Measurements from ENCODE around the gene NCOA5.
A peak's percentile ranks its signal among the peaks of the same experiment; 100 is the strongest.

The NCOA5 gene

DNA sequence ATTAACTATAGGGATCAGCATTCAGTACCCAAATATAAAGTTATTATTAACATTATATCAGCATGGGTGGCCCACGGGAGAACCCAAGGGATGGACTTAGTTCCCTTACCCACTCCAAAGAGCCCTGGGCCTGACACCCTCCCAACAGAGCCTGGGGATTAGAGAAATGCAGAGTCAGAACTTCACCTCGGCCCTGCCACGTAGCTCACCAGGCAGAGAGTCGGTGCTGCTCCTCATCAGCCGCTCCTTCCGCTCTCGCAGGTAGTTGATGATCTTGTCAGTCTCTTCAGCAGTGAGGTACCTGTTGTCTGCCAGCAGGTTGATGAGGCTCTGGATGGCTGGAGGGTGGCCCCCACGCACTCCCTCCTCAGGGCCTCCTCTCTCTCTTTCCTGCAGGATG is 26.6 kb downstream of the NCOA5 start:
- DNase-seq (ENCODE audit: low spot score) (no peak), FAIRE-seq (no peak)

DNA sequence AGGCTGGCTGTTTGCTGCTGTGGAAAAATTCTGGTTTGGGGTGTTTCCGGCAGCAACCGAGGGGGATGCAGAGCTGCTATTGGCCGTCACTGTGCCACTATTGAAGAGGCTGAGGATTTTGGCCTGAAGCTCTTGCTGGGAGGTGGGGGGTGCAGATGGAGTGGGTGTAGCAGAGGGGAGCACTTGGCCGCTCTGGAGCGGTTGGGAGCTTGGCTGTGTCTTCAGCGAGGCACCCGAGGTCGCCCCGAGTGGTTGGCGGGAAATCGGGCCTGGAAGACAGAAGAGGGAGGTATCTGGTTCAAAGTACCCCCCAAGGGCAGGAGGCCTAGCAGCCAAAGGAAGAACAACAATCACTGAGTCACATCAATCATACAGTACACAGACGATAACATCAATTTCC is 27.1 kb downstream of the NCOA5 start:
- FAIRE-seq, result no peak
- DNase-seq (ENCODE audit: low spot score), result no peak

DNA sequence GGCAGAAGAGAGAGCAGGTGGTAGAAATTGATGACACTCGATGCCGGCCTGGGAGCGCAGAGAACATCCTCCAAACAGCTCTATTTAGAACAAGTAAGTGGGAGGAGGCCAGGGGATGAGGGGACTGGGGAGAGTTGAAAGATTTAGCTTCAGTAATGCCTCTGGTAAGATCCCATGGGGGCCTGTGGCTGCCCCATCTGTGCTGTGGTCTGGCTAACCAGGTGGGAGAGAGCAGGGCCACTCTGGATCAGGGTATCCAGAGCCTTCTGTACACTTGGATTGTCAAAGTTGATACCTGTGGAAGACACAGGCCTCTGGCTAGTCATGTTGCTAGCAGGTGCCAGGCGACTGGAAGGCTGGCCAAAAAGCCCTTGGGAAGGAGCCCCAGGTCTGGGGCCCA is 27.6 kb downstream of the NCOA5 start:
- DNase-seq (ENCODE audit: low spot score) (no peak), FAIRE-seq (no peak)

DNA sequence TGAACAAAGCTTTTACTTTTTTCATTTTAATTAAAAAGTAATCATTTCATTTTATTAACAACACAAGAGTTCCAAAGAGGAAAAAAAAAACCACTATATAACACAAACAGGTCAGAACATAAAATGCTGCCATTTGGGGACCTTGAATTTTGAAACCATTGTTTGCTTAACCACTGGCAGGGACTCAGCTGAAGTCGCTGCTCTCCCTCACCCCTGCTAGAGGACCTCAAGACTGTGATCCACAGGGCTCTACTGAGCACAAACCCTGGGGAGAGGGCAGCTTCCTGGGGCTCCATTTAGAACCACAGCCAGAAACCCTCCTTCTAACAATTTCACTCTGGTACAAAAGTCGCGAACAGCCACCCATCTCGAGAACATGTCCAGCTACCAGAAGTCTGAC is 28.8 kb downstream of the NCOA5 start:
- FAIRE-seq, result no peak

DNA sequence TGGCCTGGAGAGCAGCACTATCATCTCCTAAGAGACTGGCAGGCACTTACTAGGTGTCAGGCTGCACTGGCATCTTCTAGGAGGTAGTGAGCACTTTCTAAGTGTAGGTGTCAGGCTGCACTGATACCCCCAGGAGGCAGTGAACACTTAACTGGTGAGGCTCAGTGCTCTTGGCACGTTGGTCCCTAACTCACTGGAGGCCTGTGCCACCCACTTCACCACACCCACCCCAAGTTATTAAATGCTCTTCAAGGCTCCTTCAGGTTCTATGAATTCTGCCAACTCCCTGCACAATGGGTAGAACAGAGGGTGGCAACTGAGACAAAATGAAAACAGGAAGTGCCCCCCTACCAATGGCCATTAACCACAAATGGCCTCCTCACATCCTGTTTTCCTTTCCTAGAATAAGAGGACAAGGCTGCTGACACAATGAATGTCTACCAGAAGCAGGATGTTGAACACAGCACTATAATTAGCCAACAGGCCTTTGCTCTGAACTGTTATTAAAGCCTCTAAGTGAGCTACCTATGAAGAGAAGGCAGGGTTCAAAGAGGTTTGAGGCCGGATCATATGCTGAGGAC is 29.4 kb downstream of the NCOA5 start:
- DNase-seq (ENCODE audit: low spot score), result no peak
- no peak for FAIRE-seq

More for the DNA sequence above, 28.8 kb downstream of the NCOA5 start:
- no peak for DNase-seq (ENCODE audit: low spot score)

DNA sequence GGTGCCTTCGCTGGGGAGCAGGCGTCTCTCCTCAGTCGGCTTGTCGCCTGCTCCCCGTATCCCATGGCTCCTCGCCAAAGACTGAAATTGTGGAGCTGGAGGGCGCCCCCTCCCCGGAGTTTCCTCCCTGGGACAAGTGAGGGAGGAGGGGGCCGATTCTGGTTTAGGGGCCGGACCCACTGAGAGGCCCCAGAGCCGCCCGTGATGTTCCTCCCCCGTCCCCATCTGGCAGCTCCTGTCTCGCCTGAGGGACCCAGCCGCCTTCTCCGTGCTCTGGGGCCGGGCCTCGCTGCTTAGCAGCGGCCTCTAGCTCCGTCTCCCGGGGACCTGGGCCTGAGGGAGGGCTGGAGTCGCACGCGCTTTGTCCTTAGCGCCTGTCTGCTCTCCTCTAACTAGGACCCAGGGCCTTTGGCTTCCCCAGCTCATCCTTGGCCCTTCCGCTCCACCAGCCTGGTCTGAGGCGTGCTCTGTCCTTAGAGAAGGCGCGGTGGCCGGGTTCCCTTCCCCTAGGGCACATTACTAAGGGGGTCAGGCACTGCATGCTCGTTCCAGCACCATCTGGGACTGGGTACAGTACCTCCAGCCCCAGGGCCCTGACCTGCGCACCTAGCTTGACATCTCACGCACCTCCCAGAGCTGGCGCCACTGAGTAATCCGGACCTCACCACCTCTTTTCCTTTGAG is 31.0 kb downstream of the NCOA5 start:
- FAIRE-seq (no peak), DNase-seq (ENCODE audit: low spot score) (no peak)

DNA sequence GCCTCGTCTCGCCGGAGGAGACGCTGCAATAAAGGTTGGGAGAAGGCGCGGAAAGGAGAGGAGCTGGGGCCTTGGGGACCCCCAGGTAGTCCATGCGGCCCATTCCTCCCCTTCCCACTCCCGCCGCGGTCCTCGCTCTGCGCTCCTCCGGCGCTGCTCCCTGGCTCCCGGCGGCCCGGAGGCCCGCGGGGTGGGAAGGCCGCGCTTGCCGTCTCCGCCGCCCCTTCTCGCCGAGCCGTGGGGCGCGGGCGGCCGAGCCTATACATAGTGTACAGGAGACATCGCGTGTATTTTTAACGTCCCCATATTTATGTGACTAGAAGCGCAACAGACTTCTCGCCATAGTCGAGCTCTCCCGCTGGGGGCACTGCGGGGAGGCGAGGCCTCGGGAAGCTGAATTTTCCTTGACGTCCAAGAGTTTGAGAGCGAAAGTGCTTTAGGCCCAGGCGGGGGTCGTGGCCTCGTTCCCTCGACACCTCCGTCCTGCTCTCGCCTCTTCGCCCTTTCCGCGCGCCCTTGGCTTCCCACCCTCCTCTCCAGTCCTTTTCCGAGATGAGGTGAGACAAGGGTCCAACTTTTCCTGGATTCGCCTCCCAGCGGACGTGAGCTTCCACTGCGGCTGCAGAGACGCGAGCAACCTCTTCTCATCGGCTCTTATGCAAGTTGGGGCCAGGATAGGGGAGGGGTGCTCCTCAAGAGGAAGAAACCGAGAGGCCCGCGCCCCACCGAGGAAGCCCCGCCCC is 31.7 kb downstream of the NCOA5 start:
- FAIRE-seq (no peak), DNase-seq (ENCODE audit: low spot score) (no peak)

DNA sequence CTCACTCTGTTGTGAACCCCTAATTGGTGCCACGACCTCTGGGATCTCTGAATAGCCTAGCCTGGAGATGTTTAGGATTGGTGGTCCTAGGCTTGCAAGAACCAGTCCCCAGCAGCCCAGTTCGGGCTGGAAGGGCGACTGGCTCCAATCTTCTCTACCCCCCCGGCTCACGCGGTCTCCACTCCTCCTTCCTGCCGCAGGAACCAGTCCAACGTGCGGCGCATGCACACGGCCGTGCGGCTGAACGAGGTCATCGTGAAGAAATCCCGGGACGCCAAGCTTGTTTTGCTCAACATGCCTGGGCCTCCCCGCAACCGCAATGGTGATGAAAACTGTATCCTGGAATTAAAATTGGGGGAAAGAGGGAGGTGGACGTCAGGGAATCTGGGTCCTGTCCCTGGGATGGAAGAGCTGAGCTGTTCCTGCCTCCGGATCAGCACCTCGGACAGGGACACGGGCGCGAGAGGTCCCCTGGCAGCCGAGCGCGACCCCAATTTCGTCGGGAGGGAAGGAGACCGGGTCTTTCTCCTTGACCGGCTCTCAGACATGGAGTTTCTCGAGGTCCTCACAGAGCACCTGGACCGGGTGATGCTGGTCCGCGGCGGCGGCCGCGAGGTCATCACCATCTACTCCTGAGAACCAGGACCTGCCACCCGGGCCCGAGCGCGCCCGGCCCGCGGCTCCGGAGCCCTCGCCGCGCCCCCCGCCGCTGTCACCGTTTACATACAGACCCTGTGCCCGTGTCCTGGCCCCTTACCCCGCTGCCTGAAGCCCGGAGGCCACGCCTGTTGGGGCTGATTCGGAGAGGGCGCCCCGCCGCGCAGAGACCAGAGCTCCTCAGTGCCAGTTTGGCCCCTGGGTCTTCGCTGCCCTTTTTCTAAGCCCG is 32.5 kb downstream of the NCOA5 start:
- DNase-seq (ENCODE audit: low spot score) (no peak), FAIRE-seq (no peak)

DNA sequence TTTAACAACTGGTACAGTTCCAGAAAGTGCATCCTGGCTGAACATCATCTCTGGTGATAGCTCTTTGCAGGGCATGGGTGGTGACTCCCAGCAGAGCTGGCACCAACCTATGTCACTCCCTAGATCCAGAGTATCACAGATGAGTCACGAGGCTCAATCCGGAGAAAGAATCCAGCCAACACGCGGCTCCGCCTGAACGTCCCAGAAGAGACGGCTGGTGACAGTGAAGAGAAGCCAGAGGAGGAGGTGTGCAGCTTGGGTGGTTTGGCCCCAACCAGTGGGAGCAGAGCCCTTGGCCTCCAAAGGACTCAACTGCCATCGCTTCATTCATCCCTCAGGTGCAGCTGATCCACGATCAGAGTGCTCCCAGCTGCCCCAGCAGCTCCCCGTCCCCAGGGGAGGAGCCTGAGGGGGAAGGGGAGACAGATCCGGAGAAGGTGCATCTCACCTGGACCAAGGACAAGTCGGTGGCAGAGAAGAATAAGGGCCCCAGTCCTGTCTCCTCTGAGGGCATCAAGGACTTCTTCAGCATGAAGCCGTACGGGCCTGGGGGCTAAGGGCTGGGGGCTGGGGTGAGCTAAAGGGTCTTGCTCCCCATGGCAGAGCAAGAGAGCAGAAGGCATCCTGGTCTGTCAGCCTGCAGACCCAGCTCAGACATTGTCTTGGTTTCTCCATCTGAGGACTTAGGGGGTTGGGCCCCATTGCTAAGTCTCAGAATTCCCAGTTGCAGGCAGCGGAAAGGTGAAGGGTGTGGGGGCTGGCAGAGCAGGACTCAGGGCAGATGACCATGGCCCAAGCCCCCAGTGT is 33.5 kb downstream of the NCOA5 start:
- DNase-seq (ENCODE audit: low spot score), result no peak
- FAIRE-seq, result no peak

DNA sequence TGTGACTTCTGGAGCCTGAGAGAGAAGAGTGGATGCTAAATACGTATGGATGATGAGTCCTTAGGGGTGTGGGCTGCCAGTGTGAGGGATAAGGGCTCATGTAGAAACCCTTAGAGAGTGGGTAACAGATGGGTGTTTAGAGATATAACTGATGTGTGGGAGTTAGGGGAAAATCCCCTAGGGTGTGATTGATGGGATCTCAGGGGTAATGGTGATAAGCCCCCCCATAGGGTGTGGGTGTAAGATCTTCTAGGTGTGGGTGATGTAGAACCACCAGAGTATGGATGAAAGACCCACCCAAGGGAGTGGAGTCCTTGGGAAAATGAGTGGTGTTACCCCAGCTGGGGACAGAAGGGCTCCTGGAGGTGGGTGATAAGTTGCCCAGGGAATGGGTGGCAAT is 34.5 kb downstream of the NCOA5 start:
- FAIRE-seq (no peak), DNase-seq (ENCODE audit: low spot score) (no peak)

DNA sequence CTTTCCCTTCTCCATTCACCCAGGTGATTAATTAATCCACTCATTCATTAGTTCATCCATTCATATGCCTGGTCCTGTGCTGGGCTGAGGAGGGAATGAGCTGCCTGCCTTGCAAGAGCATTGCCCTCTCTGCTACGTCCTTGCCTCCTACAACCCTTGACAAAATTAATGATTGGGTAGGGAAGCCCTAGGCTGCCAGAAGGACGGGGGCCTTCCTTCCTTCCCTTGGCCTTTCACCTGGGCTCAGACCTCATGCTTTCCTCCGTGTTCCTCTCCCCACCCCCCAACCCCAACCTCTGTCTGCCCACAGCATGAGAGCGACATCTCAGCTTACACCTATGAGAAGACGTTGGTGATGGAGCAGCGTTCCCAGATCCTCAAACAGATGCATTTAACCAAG is 35.2 kb downstream of the NCOA5 start:
- FAIRE-seq, result no peak
- no peak for DNase-seq (ENCODE audit: low spot score)

DNA sequence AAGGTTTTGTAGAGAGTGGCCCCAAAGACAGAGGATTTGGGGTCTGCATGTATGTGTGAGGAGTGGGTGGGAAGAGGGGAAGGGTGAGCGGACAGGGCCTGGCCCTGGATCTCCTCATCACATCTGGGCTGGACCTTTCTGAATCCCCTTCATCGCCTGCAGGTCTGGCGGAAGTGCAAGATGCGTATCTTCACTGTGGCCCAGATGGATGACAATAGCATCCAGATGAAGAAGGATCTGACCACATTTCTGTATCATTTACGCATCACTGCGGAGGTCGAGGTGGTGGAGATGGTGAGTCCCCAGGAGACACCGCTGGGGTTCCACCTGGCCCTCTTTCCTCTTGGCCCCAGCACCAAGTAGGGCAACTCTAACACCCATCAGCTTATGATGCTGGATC is 36.3 kb downstream of the NCOA5 start:
- DNase-seq (ENCODE audit: low spot score) (no peak), FAIRE-seq (no peak)

DNA sequence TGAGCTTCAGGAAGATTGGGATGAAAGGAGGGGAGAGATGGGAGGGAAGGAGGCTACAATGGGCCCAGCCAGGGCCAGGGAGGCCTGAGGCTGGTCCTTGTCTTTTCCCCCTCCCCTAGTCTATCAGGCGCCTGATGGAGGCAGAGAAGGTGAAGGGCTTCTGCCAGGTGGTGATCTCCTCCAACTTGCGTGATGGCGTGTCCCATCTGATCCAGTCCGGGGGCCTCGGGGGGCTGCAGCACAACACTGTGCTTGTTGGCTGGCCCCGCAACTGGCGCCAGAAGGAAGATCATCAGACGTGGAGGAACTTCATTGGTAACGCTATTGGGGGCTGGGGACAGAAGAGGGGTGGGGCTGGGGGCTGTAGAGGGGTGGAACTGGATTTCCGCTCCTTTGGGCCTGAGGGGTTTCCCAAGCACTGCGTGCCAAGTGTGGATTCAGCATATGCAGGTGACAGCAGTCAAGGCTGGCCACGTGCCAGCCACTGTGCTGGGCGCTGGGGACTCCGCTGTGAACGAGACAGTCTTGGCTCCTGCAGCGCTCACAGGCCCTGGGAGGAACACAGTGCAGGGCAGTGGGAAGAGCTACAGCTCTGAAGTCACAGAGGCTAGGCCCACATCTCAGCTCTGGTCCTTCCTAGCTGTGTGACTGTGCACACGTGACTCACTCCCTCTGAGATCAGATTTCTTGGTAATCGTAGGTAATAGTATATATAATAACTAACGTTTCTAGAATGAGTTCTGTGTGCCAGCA is 38.0 kb downstream of the NCOA5 start:
- FAIRE-seq (no peak), DNase-seq (ENCODE audit: low spot score) (peak; percentile 14)

DNA sequence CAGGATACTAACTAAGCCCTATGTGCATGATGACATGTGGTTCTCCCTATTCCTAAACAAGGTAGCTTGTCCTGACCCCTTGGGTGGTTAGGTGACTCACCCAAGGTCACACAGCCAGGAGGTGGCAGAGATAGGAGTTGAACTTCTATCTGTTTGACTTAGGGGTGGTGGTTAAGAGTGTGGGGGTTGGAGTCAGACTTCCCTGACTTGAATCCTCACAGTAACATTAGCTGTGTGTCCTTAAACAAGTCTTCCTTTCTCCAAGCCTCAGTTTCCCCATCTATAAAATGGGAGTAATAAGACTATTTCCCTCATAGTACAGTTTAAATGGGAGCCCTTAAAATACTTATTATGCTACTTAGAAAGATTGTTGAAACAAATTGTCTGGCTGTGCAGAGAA is 38.9 kb downstream of the NCOA5 start:
- no peak for DNase-seq (ENCODE audit: low spot score)
- FAIRE-seq, result no peak

DNA sequence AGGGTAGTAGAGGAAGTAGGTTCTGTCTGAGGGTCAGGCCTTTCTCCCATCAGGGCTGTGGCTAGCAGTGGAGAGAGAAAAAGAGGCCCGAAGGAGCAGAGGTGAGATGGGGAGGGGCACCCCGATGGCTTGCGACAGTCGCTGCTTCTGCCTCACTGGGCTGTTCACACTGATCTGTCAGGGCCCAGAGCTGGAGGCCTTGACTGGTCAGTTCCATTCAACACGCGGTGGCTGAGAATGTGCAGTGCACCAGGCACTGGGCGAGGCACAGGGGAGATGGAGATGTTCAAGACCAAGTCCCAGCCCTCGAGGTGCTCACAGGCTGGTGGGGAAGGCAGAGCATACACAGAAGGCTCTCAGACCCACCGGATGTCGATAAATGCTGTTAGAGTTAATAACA is 39.3 kb downstream of the NCOA5 start:
- FAIRE-seq, result no peak
- DNase-seq (ENCODE audit: low spot score), result no peak

DNA sequence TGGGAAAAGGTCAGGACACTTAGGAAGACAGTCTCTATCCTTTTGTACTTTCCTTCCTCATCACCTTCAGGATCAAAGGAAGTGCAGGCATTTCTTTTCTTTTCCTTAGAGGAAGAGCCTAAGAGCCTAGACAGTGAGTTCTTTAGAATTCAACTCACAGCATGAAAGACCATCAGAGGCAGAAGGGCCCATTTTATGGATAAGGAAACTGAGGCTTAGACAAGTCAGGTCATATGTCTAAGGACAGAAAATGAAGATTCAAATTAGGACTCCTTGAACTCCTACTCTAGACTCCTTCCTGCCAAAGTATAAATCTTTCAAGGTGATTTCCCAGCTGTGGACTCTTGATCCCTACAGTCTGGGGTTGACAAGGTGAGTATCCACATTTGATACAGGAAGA is 39.9 kb downstream of the NCOA5 start:
- DNase-seq (ENCODE audit: low spot score) (no peak), FAIRE-seq (no peak)

DNA sequence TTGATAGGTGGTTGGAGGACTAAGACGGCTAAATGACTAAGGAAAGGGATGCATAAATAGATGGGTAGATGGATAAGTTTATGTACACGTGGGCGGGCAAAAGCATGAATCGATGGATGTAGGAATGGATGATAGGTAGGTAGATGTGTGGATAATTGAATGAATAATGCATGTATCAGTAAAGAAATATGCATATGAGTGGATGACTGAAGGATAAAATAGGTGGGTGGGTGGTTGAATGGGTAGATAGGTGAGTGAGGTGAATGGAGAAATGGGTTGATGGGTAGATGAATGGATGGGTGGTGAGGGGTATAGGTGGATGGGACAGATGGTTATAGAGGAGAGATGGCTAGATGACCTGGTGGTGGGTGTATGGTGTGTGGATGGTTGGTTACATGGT is 40.6 kb downstream of the NCOA5 start:
- FAIRE-seq (no peak), DNase-seq (ENCODE audit: low spot score) (no peak)

DNA sequence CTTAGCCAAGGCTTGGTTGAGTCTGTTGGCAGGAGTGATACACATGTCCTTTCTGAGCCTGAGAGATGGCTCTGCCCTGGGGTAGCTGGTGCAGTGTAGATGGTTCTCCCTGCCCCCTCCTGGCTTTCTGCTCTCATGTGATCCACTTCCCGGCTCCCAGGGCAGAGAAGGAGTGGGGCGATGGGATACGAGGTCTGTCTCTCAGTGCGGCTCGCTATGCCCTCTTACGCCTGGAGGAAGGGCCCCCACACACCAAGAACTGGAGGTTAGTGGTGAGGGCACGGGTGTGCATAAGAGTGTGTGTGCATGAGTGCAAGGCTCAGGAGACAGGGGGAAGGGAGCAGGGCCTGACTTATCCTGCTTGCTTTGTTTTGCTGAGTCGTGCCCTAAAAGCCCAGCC is 41.9 kb downstream of the NCOA5 start:
- FAIRE-seq (no peak), DNase-seq (ENCODE audit: low spot score) (no peak)

DNA sequence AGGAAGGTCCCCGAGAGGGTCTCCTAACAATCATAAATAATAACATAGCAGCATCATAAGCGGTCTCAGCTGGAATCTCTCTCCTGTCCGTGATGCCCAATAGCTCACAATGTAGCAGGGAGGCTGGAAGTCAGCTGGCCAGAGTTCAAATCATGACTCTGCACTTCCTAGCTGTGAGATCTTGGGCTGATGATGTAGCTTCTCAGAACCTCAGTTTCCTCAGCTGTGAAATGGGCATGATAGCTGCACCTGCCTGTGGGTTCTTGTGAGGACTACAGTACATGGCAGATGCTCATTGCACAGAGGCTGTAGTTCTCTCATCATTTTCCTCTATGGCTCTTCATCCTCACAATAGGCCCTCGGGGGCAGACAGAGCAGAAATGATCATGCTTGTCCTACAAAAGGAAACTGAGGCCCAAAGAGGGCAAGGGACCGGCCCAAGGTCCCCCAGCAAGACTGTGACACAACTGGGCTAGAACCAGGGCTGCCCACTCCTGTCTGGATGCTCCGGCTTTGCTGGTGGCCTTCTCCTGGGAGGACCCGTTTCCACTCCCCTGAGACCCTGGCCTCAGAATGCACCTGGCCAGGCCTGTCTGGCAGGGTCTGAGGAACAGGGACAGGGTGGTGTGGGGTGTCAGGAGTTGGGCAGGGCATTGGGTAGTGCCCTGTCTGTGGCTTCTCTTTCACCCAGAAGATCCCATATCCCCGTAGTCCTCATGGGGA is 43.0 kb downstream of the NCOA5 start:
- DNase-seq (ENCODE audit: low spot score), result no peak
- FAIRE-seq, result no peak

DNA sequence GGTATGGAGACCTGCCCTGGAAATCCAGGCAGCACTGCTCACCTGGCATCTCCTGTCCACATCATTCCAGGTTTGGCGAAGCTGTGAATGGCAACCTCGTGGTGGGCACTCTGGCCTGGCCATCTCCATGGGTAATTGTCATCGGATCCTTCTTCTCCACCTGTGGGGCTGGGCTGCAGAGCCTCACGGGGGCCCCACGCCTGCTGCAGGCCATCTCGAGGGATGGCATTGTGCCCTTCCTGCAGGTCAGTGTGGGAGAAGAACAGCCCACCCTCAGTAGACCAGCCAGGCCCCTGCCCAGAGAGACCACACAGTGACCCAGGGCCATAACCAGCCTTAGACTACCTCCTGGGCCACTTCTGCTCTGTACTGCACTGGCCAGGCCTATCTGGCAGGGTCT is 44.9 kb downstream of the NCOA5 start:
- DNase-seq (ENCODE audit: low spot score), result no peak
- no peak for FAIRE-seq

Measured in RCC 7860 (cell line).